Suprapubic skin (tissue), 3 donors: Measurements from ENCODE around the gene ACOT7.

Source experiments
- CTCF ChIP-seq, 2 donors: fragments of 200-600 bp in 1 of 2; fragments of 450-650 bp in 1 of 2; sonication (generic) in 1 of 2; IDR thresholded peaks; one replicate each; pipeline ENCODE4 v1.5.1; 2016 to 2019; ENCODE audit warnings: antibody characterized with exemption in 2 of 2, mild to moderate bottlenecking in 1 of 2, moderate library complexity in 1 of 2
- POLR2A ChIP-seq, 2 donors: fragments of 450-650 bp; IDR thresholded peaks; one replicate each; pipeline ENCODE4 v1.6.1; 2017; ENCODE audit warnings: antibody characterized with exemption in 2 of 2, mild to moderate bottlenecking in 2 of 2, moderate library complexity in 2 of 2

GRCh38 chr1:6343506-6344405 is 49.8 kb downstream of the ACOT7 start:
- TF ChIP-seq CTCF (IDR thresholded peaks at IDR 0.05) (peak; percentile 83 to 89), POLR2A (IDR thresholded peaks at IDR 0.05) (no peak)
